ENCODE data around the gene RANBP1. TPM values are rescaled to one million over a fixed set of nuclear protein-coding genes. Genes with fewer than 3 reads are reported as not detected.

Gene RANBP1
- total RNA-seq, 1 experiment from 2014 or later = 443 TPM

- TF ChIP-seq, protein P1, sequence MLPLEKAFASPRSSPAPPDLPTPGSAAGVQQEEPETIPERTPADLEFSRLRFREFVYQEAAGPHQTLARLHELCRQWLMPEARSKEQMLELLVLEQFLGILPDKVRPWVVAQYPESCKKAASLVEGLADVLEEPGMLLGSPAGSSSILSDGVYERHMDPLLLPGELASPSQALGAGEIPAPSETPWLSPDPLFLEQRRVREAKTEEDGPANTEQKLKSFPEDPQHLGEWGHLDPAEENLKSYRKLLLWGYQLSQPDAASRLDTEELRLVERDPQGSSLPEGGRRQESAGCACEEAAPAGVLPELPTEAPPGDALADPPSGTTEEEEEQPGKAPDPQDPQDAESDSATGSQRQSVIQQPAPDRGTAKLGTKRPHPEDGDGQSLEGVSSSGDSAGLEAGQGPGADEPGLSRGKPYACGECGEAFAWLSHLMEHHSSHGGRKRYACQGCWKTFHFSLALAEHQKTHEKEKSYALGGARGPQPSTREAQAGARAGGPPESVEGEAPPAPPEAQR (CRISPR knock-in tag; IDR thresholded peaks at IDR 0.05) = no peak
- TF ChIP-seq, protein P2, sequence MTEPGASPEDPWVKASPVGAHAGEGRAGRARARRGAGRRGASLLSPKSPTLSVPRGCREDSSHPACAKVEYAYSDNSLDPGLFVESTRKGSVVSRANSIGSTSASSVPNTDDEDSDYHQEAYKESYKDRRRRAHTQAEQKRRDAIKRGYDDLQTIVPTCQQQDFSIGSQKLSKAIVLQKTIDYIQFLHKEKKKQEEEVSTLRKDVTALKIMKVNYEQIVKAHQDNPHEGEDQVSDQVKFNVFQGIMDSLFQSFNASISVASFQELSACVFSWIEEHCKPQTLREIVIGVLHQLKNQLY (CRISPR knock-in tag; IDR thresholded peaks at IDR 0.05) = no peak
Observed at GRCh38 chr22:20137113-20137512, 21.2 kb downstream of the RANBP1 start (continued).

- TF ChIP-seq, protein P1 (CRISPR knock-in tag; IDR thresholded peaks at IDR 0.05) = no peak
- TF ChIP-seq, protein P3, sequence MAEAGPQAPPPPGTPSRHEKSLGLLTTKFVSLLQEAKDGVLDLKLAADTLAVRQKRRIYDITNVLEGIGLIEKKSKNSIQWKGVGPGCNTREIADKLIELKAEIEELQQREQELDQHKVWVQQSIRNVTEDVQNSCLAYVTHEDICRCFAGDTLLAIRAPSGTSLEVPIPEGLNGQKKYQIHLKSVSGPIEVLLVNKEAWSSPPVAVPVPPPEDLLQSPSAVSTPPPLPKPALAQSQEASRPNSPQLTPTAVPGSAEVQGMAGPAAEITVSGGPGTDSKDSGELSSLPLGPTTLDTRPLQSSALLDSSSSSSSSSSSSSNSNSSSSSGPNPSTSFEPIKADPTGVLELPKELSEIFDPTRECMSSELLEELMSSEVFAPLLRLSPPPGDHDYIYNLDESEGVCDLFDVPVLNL (CRISPR knock-in tag; IDR thresholded peaks at IDR 0.05; ENCODE audit: borderline replicate concordance, low read depth) = no peak
- no peak for TF ChIP-seq ZNF138 (CRISPR knock-in tag; conservative IDR thresholded peaks at IDR 0.05)
- TF ChIP-seq, protein P4, sequence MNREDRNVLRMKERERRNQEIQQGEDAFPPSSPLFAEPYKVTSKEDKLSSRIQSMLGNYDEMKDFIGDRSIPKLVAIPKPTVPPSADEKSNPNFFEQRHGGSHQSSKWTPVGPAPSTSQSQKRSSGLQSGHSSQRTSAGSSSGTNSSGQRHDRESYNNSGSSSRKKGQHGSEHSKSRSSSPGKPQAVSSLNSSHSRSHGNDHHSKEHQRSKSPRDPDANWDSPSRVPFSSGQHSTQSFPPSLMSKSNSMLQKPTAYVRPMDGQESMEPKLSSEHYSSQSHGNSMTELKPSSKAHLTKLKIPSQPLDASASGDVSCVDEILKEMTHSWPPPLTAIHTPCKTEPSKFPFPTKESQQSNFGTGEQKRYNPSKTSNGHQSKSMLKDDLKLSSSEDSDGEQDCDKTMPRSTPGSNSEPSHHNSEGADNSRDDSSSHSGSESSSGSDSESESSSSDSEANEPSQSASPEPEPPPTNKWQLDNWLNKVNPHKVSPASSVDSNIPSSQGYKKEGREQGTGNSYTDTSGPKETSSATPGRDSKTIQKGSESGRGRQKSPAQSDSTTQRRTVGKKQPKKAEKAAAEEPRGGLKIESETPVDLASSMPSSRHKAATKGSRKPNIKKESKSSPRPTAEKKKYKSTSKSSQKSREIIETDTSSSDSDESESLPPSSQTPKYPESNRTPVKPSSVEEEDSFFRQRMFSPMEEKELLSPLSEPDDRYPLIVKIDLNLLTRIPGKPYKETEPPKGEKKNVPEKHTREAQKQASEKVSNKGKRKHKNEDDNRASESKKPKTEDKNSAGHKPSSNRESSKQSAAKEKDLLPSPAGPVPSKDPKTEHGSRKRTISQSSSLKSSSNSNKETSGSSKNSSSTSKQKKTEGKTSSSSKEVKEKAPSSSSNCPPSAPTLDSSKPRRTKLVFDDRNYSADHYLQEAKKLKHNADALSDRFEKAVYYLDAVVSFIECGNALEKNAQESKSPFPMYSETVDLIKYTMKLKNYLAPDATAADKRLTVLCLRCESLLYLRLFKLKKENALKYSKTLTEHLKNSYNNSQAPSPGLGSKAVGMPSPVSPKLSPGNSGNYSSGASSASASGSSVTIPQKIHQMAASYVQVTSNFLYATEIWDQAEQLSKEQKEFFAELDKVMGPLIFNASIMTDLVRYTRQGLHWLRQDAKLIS (CRISPR knock-in tag; IDR thresholded peaks at IDR 0.05; ENCODE audit: borderline replicate concordance) = no peak
- no peak for TF ChIP-seq GABPB1 (CRISPR knock-in tag; IDR thresholded peaks at IDR 0.05)
- TF ChIP-seq, protein P5, sequence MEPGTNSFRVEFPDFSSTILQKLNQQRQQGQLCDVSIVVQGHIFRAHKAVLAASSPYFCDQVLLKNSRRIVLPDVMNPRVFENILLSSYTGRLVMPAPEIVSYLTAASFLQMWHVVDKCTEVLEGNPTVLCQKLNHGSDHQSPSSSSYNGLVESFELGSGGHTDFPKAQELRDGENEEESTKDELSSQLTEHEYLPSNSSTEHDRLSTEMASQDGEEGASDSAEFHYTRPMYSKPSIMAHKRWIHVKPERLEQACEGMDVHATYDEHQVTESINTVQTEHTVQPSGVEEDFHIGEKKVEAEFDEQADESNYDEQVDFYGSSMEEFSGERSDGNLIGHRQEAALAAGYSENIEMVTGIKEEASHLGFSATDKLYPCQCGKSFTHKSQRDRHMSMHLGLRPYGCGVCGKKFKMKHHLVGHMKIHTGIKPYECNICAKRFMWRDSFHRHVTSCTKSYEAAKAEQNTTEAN (CRISPR knock-in tag; IDR thresholded peaks at IDR 0.05) = no peak
- TF ChIP-seq PRRX2 (CRISPR knock-in tag; IDR thresholded peaks at IDR 0.05) = no peak
- no peak for TF ChIP-seq FOXK1 (CRISPR knock-in tag; IDR thresholded peaks at IDR 0.05)
- no peak for TF ChIP-seq GTF2I (CRISPR knock-in tag; conservative IDR thresholded peaks at IDR 0.05)
- no peak for TF ChIP-seq ZBTB21 (CRISPR knock-in tag; IDR thresholded peaks at IDR 0.05; ENCODE audit: borderline replicate concordance)
- TF ChIP-seq, protein P6, sequence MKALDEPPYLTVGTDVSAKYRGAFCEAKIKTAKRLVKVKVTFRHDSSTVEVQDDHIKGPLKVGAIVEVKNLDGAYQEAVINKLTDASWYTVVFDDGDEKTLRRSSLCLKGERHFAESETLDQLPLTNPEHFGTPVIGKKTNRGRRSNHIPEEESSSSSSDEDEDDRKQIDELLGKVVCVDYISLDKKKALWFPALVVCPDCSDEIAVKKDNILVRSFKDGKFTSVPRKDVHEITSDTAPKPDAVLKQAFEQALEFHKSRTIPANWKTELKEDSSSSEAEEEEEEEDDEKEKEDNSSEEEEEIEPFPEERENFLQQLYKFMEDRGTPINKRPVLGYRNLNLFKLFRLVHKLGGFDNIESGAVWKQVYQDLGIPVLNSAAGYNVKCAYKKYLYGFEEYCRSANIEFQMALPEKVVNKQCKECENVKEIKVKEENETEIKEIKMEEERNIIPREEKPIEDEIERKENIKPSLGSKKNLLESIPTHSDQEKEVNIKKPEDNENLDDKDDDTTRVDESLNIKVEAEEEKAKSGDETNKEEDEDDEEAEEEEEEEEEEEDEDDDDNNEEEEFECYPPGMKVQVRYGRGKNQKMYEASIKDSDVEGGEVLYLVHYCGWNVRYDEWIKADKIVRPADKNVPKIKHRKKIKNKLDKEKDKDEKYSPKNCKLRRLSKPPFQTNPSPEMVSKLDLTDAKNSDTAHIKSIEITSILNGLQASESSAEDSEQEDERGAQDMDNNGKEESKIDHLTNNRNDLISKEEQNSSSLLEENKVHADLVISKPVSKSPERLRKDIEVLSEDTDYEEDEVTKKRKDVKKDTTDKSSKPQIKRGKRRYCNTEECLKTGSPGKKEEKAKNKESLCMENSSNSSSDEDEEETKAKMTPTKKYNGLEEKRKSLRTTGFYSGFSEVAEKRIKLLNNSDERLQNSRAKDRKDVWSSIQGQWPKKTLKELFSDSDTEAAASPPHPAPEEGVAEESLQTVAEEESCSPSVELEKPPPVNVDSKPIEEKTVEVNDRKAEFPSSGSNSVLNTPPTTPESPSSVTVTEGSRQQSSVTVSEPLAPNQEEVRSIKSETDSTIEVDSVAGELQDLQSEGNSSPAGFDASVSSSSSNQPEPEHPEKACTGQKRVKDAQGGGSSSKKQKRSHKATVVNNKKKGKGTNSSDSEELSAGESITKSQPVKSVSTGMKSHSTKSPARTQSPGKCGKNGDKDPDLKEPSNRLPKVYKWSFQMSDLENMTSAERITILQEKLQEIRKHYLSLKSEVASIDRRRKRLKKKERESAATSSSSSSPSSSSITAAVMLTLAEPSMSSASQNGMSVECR (CRISPR knock-in tag; IDR thresholded peaks at IDR 0.05; ENCODE audit: borderline replicate concordance) = no peak
- TF ChIP-seq ERG (CRISPR knock-in tag; IDR thresholded peaks at IDR 0.05) = no peak
- no peak for TF ChIP-seq ESRRA (CRISPR knock-in tag; IDR thresholded peaks at IDR 0.05; ENCODE audit: borderline replicate concordance)
- Mint-ChIP-seq H3K9me3 (no peaks in the 10 kb centered on the region), H3K4me1 (0 out of 2 replicates have a peak, but pooled peaks cover 2% of the 10 kb centered on the region), H3K4me3 (no peak overlapping the region), H3K27me3 (ENCODE audit: low read depth) (no peaks in the 10 kb centered on the region), H3K36me3 (no peaks in the 10 kb centered on the region), H3K27ac (peak overlapping the region; percentile 68)
- DNase-seq (ENCODE audit: low spot score) (no peak), ATAC-seq (no peak)
- CTCF ChIA-PET = interaction anchor here (0.9 to 2.8 kb wide), 5 partner anchors 16 to 167 kb away, joined by 3 to 10 read pairs (median 5); no protein-coding TSS in a partner anchor
- POLR2A ChIA-PET = no interaction called here
Observed at GRCh38 chr22:20137671-20138416, 21.9 kb downstream of the RANBP1 start.
